COR-L47 (cell line): ENCODE measurements around the gene SMARCAL1.
A peak's percentile ranks its signal among the peaks of the same experiment; 100 is the strongest.
"Not testable (repeated sequence)": the region's sequence is repeated elsewhere in the genome, so short reads cannot be mapped to it uniquely, and the experiment has no call there.

ENCODE experiments used
- DNase-seq: peaks from one replicate; lab custom pipeline; 2025; lab: John Stamatoyannopoulos, UW

The SMARCAL1 gene

GRCh38 chr2:216502381-216503158 is 90.3 kb downstream of the SMARCAL1 start:
- no peak for DNase-seq

DNA sequence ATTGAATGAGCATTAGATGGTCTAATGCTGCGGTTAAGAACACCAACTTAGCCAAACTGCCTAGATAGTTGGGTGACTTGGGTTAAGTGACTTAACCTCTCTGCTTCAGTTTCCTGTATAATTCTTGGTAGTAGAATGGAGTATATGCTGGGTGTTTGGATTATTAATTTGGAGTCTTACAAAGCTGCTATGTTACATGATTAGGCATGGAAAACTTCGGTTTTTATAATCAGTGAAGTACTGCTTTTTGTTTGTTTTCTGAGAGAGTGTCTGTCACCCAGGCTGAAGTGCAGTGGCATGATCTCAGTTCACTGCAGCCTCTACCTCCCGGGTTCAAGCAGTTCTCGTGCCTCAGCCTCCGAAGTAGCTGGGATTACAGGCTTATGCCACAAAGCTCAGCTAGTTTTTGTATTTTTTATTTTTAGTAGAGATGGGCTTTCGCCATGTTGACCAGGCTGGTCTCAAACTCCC is 90.9 kb downstream of the SMARCAL1 start:
- no peak for DNase-seq

GRCh38 chr2:216503697-216504375 is 91.6 kb downstream of the SMARCAL1 start:
- DNase-seq = no peak

DNA sequence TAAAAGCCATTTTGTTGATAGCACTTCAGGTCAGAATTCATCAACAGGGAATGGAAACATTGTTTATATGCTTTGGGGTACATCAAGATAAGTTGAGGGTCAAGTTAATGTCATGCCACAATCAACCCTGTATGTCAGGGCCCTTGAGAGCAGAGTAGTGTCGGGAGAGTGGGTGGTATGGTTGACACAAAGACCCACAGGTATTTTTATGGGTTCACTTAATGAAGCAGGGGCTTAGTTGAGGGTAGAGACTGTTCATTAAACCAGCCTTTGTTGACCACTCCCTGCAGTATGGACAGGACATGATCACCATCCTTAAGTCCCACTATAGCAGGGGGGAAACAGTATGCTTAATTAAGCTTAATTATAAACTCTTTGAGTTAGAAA is 92.1 kb downstream of the SMARCAL1 start:
- no peak for DNase-seq

GRCh38 chr2:216505133-216506106 is 93.1 kb downstream of the SMARCAL1 start:
- no peak for DNase-seq

DNA sequence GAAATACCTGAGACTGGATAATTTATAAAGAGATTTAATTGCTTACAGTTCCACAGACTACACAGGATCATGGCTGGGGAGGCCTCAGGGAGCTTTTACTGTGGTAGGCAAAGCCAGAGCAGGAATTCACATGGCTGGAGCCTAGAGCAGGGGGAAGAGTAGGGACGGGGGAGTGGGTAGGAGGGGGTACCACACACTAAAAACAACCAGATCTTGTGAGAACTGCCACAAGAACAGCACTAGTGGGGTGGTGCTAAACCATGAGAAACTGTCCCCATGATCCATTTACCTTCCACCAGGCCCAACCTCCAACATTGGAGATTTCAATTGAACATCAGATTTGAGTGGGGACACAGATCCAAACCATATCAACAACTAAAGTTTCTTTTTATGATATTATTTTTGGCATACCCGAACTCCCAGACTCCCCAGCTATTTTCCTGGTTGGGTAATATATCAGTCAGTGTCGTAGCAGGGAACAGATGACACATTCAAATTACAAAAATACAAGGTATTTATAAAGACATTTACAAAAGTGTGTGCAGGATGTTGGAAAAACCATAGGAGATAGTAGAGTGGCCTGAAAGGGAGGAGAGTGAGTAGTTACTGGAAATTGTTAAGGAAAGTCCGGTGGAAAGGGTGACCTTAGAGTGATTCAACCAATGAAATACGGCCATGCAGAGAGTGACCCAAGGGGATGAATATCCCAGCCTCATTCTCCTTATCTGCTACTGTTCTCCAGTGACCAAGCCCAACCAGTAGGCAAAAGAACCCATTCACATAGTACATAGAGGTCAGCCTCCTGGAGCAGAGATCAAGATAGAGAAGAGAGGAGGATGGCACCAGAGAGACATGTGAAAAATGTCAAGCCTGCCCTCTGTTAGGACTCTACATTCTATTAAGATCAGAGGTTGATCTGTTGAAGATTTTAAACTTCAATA is 95.2 kb downstream of the SMARCAL1 start:
- DNase-seq = no peak

DNA sequence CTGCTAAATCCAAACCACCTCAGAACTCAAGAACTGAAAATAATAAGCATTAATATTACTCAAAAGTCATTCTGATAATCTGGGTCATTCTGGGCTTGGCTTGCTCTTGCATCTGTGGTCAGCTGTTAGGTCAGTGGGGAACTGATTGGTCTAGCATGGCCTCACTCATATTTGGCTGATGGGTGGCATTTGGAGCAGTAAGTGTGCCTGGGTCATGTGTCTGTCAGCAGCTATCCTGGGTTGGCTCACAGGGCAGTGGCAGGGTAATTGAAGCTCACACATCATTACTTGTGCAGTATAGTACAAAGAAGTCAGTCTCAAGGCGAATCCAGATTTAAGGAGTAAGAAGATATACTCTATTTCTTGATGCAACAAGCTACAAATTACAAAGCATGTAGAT is 95.9 kb downstream of the SMARCAL1 start:
- no peak for DNase-seq

DNA sequence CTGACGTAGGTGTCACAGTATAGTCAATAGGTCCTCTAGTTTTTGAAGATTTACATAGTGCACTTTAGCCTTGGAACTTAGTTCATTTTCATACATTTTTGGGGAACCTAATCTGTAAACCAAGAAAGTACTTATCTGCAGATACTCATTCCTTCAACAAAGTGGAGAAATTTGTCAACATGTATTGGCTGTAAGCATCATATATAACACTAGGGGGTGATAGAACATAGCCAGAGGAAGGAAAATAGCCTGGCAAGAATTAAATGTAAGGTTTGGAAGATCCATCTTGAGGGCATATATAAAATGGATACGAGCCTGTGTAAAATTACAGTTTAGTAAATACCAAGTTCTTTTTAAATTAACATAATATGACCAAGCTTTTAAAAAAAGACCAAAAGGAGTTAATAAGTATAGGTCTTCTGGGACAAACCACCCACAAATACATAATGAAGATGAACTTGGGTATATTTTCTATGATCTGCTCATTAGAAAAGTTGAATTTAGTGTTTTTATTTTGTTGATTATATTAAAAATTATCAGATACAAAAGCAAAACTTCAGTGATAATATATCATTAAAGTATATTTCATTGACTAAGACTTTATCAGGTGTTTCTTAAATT is 104.6 kb downstream of the SMARCAL1 start:
- DNase-seq = peak; percentile 42

- DNase-seq = no peak
Observed at GRCh38 chr2:216517447-216518225, 105.4 kb downstream of the SMARCAL1 start.

GRCh38 chr2:216518566-216519119 is 106.4 kb downstream of the SMARCAL1 start:
- not testable (repeated sequence) for DNase-seq

- DNase-seq = peak; percentile 71
Observed at GRCh38 chr2:216519154-216519762, 107.0 kb downstream of the SMARCAL1 start.

- no peak for DNase-seq
Observed at GRCh38 chr2:216520112-216520511, 107.8 kb downstream of the SMARCAL1 start.

- DNase-seq = no peak
Observed at GRCh38 chr2:216522892-216523502, 110.7 kb downstream of the SMARCAL1 start.

GRCh38 chr2:216525972-216526371 is 113.7 kb downstream of the SMARCAL1 start:
- no peak for DNase-seq

GRCh38 chr2:216526939-216527338 is 114.7 kb downstream of the SMARCAL1 start:
- no peak for DNase-seq

- no peak for DNase-seq
Observed at GRCh38 chr2:216527600-216527999, 115.3 kb downstream of the SMARCAL1 start.

DNA sequence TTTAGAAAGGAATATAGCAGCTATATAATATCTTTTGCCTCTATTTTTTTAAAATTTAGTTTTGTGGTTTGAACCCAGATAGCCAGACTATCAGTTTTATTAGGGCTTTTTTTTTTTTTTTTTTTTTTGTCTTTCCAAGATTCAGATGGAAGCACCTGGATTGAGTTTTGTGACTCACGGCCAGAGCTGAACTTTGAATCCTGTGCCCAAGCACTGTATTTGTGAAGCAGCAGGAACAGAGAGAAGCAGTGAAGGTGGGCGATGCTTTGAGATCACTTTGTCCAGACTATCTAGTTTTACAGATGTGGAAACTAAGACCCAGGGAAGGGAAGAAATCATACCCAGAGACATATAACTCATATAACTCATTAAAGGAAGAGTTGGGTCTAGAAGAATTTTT is 120.3 kb downstream of the SMARCAL1 start:
- no peak for DNase-seq
